ENCODE results near the gene CXorf51A. TPM values are rescaled to one million over a fixed set of nuclear protein-coding genes. Genes with fewer than 3 reads are reported as not detected.

CXorf51A gene
- total RNA-seq, 1 experiment from 2014 or later, result not detected

Other genes with a start within 250 kb of the CXorf51A start
- gene CXorf51B, start 5.0 kb downstream of the CXorf51A start, total RNA-seq (2021), result not detected in 2 replicates